MCF 10A (cell line): ENCODE data around the gene KCNMA1. TPM values are rescaled to one million over a fixed set of nuclear protein-coding genes. Genes with fewer than 3 reads are reported as not detected.

ENCODE experiments used
- BruUV-seq: library from RNA; stranded (reverse); fragments of 400-500 nt; replicated peaks from 2 replicates; lab custom pipeline; 2021; lab: Mats Ljungman, UMichigan
- CTCF ChIA-PET: fragments of 300-600 bp; sonication (Branson Sonifier 250); formaldehyde crosslinking; extraction: SDS; loops from one replicate; lab custom pipeline; 2021; ENCODE audit warnings: antibody characterized with exemption, inconsistent platforms; lab: Yijun Ruan, JAX
- POLR2A ChIA-PET: fragments of 300-600, 350-650 bp; sonication (Branson Sonifier 250); formaldehyde crosslinking; extraction: SDS; loops from one replicate; lab custom pipeline; 2020; ENCODE audit warnings: antibody characterized with exemption, inconsistent platforms; lab: Yijun Ruan, JAX
- DNase-seq: peaks from one replicate; pipeline ENCODE4 v3.0.0-alpha.2; 2018; ENCODE audit not compliant: unreplicated experiment
- H3K27ac Mint-ChIP-seq: one replicate; pipeline ENCODE4 v1.8.0; 2022; ENCODE audit warnings: mild to moderate bottlenecking, low read depth, mixed read lengths; ENCODE audit not compliant: unreplicated experiment
- H3K27me3 Mint-ChIP-seq: one replicate; pipeline ENCODE4 v1.8.0; 2022; ENCODE audit warnings: mixed read lengths; ENCODE audit not compliant: insufficient read depth, unreplicated experiment
- H3K36me3 Mint-ChIP-seq: one replicate; pipeline ENCODE4 v1.8.0; 2022; ENCODE audit warnings: mild to moderate bottlenecking, moderate library complexity, mixed read lengths; ENCODE audit not compliant: insufficient read depth, unreplicated experiment
- H3K4me1 Mint-ChIP-seq: one replicate; pipeline ENCODE4 v1.8.0; 2022; ENCODE audit warnings: mixed read lengths; ENCODE audit not compliant: insufficient read depth, unreplicated experiment
- H3K4me3 Mint-ChIP-seq: one replicate; pipeline ENCODE4 v1.8.0; 2022; ENCODE audit warnings: mild to moderate bottlenecking, moderate library complexity, mixed read lengths; ENCODE audit not compliant: unreplicated experiment
- H3K9me3 Mint-ChIP-seq: one replicate; pipeline ENCODE4 v1.8.0; 2022; ENCODE audit warnings: mixed read lengths; ENCODE audit not compliant: unreplicated experiment
- CTCF ChIP-seq: fragments of 200-600 bp; IDR thresholded peaks from one replicate; pipeline ENCODE4 v1.8.0; 2022; ENCODE audit warnings: antibody characterized with exemption, mild to moderate bottlenecking; ENCODE audit not compliant: unreplicated experiment
- intact Hi-C: fragments of 100-400 bp; cut with micrococcal nuclease; formaldehyde crosslinking; loops from 2 replicates; pipeline ENCODE4 v1.14.1; 2022
- total RNA-seq: library from RNA; stranded (reverse); gene quantifications from 2 replicates; pipeline ENCODE4 v1.2.3, GENCODE V29; 2022

Gene KCNMA1
- total RNA-seq, 1 experiment from 2014 or later = 7.5 TPM

GRCh38 chr10:77299320-77299719 lies 338.3 kb downstream of the KCNMA1 start:
- intact Hi-C loops = no loop called here
- Mint-ChIP-seq H3K36me3 (no peaks in the 10 kb centered on the region), H3K4me1 (peaks cover 22% of the 10 kb centered on the region), H3K4me3 (no peak overlapping the region), H3K9me3 (no peaks in the 10 kb centered on the region), H3K27ac (no peak overlapping the region), H3K27me3 (no peaks in the 10 kb centered on the region)
- CTCF ChIA-PET = no interaction called here
- no peak for DNase-seq
- no TSS peak for BruUV-seq
- POLR2A ChIA-PET = no interaction called here
- no peak for TF ChIP-seq CTCF

- no peaks in the 10 kb centered on the region for H3K27me3 Mint-ChIP-seq
- H3K4me3 Mint-ChIP-seq = no peak overlapping the region
- ChIA-PET POLR2A (no interaction called here), CTCF (interaction anchor here (0.7 kb wide), 1 partner anchor 415 kb away, joined by 3 read pairs; no protein-coding TSS in a partner anchor)
- DNase-seq = peak; percentile 20
- no peaks in the 10 kb centered on the region for H3K9me3 Mint-ChIP-seq
- intact Hi-C loops = no loop called here
- peaks cover 28% of the 10 kb centered on the region for H3K4me1 Mint-ChIP-seq
- BruUV-seq = no TSS peak
- no peak for TF ChIP-seq CTCF
- H3K27ac Mint-ChIP-seq = no peak overlapping the region
- no peaks in the 10 kb centered on the region for H3K36me3 Mint-ChIP-seq
Measured at GRCh38 chr10:77297393-77297739, 340.2 kb downstream of the KCNMA1 start.

GRCh38 chr10:77296534-77297392 lies 340.8 kb downstream of the KCNMA1 start:
- Mint-ChIP-seq H3K36me3 (no peaks in the 10 kb centered on the region), H3K27me3 (no peaks in the 10 kb centered on the region), H3K27ac (no peak overlapping the region), H3K9me3 (no peaks in the 10 kb centered on the region), H3K4me3 (no peak overlapping the region), H3K4me1 (peaks cover 28% of the 10 kb centered on the region)
- DNase-seq = no peak
- TF ChIP-seq CTCF = no peak
- ChIA-PET POLR2A (no interaction called here), CTCF (interaction anchor here (0.7 kb wide), 1 partner anchor 415 kb away, joined by 3 read pairs; no protein-coding TSS in a partner anchor)
- no TSS peak for BruUV-seq
- intact Hi-C loops = no loop called here

- intact Hi-C loops = no loop called here
- POLR2A ChIA-PET = interaction anchor here (0.6 kb wide), 1 partner anchor 546 kb away, joined by 4 read pairs; no protein-coding TSS in a partner anchor
- no peaks in the 10 kb centered on the region for H3K9me3 Mint-ChIP-seq
- DNase-seq = no peak
- H3K36me3 Mint-ChIP-seq = no peaks in the 10 kb centered on the region
- no peaks in the 10 kb centered on the region for H3K27me3 Mint-ChIP-seq
- peaks cover 31% of the 10 kb centered on the region for H3K4me1 Mint-ChIP-seq
- TF ChIP-seq CTCF = no peak
- no TSS peak for BruUV-seq
- CTCF ChIA-PET = no interaction called here
- H3K4me3 Mint-ChIP-seq = no peak overlapping the region
- no peak overlapping the region for H3K27ac Mint-ChIP-seq
Measured at GRCh38 chr10:77293773-77294172, 343.8 kb downstream of the KCNMA1 start.
